ENCODE measurements around the gene HDAC7.

- no peak for TF ChIP-seq CTCF (IDR thresholded peaks at IDR 0.05; ENCODE audit: low read depth, low read length, poor library complexity, severe bottlenecking)
- TF ChIP-seq EZH2phosphoT487 (IDR thresholded peaks at IDR 0.05; ENCODE audit: borderline replicate concordance, low read length), result no peak
These were observed 67.6 kb downstream of the HDAC7 start for GRCh38 chr12:47752121-47752520.
